Epithelial cell of prostate (primary cell): Measurements from ENCODE around the gene PFKP.

Experiments
- DNase-seq: peaks from one replicate; pipeline ENCODE4 v3.0.0-alpha.2; 2011; ENCODE audit warnings: low read depth, low spot score
- H3K27ac ChIP-seq: fragments of 450-650 bp; 2 replicates; pipeline ENCODE4 v1.5.1; 2017; ENCODE audit warnings: mild to moderate bottlenecking

PFKP gene

GRCh38 chr10:3109196-3109595 lies 41.8 kb downstream of the PFKP start:
- peak overlapping the region; percentile 99 for H3K27ac ChIP-seq
- no peak for DNase-seq

GRCh38 chr10:3109633-3110032 lies 42.3 kb downstream of the PFKP start:
- H3K27ac ChIP-seq: no peak overlapping the region
- DNase-seq: no peak

GRCh38 chr10:3110782-3111620 lies 43.7 kb downstream of the PFKP start:
- no peak for DNase-seq
- H3K27ac ChIP-seq: no peak overlapping the region

GRCh38 chr10:3111621-3112163 lies 44.3 kb downstream of the PFKP start:
- DNase-seq: no peak
- H3K27ac ChIP-seq: no peak overlapping the region

DNA sequence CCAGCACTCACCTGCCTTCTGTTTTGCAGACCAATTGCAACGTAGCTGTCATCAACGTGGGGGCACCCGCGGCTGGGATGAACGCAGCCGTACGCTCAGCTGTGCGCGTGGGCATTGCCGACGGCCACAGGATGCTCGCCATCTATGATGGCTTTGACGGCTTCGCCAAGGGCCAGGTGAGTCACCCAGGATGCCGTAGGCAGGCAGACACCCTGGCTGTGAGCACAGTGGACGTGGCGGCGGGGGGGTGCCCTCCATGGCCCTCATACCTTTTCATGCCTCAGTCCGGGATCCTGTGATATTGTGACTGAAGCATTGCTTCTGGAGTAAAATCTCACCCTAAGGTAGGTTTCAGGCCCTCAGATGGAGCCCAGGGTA lies 46.0 kb downstream of the PFKP start:
- no peak for DNase-seq
- H3K27ac ChIP-seq: no peak overlapping the region

GRCh38 chr10:3115685-3116084 lies 48.3 kb downstream of the PFKP start:
- no peak for DNase-seq

GRCh38 chr10:3116508-3117100 lies 49.3 kb downstream of the PFKP start:
- no peak for DNase-seq
- H3K27ac ChIP-seq: no peak overlapping the region

More at GRCh38 chr10:3115685-3116084, 48.3 kb downstream of the PFKP start:
- no peak overlapping the region for H3K27ac ChIP-seq

GRCh38 chr10:3117486-3117885 lies 50.1 kb downstream of the PFKP start:
- no peak overlapping the region for H3K27ac ChIP-seq

GRCh38 chr10:3118641-3119091 lies 51.3 kb downstream of the PFKP start:
- no peak overlapping the region for H3K27ac ChIP-seq
- no peak for DNase-seq

More at GRCh38 chr10:3117486-3117885, 50.1 kb downstream of the PFKP start:
- DNase-seq: no peak

DNA sequence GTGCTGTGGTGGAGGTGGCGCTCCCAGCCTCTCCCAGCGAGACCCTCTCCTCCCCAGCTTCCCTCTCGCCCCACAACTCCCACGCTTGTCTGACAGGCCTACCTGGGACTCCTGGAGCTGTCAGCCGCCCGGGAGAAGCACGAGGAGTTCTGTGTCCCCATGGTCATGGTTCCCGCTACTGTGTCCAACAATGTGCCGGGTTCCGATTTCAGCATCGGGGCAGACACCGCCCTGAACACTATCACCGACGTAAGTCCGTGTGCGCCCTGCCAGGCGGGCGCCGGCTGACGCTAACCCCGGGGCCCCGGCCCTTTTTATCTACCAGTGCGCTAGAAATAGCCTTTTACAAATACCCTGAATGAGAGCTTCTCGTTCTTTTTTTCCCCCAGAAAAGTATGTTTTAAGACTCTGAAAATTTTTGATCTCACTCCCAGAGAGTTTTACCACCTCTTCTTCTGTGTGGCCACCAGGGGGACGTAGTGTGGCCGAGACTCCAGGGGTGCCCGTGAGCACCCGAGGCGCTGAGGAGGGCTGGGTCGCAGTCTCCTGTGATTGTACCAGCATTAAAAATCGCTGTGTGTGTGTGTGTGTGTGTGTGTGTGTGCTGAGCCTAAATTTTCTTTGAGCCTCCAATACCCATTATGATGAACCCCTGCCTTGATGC lies 52.6 kb downstream of the PFKP start:
- no peak overlapping the region for H3K27ac ChIP-seq
- DNase-seq: no peak

DNA sequence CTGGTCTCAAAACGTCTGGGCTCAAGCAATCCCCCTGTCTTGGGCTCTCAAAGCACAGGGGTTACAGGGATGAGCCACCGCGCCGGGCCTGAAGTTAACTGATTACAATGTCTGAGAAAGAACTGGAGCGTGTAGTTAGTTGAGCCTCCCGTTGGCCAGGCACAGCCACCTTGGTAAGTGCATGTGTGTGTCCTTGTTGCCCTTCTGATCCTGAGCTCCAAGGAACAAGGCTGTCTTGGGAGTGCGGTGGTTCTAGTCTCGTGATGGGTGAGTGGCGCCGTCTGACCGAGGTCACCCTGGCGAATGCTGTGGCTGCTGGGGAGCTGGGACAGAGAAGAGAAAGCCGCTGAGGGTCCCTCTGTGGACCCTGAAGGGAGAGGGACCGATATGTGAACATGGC lies 54.7 kb downstream of the PFKP start:
- no peak overlapping the region for H3K27ac ChIP-seq
- no peak for DNase-seq

DNA sequence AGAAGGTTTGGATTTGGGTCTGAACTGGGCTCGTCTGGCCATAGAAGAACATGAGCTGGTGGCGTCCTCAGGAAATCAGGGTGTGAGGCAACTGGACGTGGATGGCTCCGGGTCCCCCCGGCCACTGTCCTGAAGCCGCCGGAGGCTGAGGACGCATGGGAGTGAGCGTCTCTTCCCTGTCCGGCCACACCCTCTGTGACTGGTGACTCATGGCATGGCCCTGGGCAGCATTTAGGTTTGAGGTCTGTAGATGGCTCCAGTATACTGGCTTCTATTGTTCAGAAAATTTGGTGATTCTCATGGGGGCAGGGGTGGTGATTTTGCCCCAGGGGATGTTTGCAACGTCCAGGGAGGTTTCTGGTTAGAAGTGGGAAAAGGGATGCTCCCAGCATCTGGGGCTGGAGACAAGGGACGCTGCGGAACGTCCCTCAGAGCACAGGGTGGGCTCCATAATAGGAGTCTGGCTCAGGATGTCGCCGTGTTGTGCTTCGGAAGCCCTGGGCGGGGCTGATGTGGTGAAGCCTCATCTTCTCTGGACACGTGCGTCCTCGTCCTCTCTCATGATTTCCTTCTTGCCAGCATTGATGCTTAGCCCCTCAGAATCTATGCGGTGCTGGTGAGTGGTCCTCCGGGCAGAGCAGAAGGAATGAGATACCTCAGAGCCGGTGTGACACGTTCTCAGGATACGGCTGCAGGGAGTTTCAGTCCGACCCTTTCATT lies 55.3 kb downstream of the PFKP start:
- H3K27ac ChIP-seq: no peak overlapping the region
- DNase-seq: no peak

GRCh38 chr10:3123571-3124411 lies 56.4 kb downstream of the PFKP start:
- no peak overlapping the region for H3K27ac ChIP-seq
- no peak for DNase-seq

GRCh38 chr10:3124412-3125175 lies 57.2 kb downstream of the PFKP start:
- DNase-seq: no peak
- no peak overlapping the region for H3K27ac ChIP-seq

- DNase-seq: no peak
- H3K27ac ChIP-seq: no peak overlapping the region
Measured at GRCh38 chr10:3125527-3126170, 58.3 kb downstream of the PFKP start.

DNA sequence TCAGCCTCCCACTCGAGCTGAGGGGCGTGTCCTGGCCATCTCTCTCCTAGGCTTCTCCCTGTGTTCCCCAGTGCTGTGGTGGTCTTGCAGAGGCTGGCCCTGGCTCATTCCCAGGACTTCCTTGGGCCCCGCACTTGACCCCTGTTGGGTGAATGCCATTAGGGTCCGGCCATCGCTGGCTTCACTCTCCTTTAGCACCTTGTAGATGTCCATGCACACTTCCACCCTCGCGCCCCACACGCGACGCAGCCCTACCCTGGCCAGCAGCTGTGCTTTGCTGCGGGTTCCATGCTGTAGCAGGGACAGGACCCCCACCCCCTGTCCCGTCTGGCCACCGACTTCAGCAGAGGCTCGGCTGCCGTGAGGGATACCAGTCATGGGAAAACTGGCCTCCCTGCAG lies 58.9 kb downstream of the PFKP start:
- no peak for DNase-seq

DNA sequence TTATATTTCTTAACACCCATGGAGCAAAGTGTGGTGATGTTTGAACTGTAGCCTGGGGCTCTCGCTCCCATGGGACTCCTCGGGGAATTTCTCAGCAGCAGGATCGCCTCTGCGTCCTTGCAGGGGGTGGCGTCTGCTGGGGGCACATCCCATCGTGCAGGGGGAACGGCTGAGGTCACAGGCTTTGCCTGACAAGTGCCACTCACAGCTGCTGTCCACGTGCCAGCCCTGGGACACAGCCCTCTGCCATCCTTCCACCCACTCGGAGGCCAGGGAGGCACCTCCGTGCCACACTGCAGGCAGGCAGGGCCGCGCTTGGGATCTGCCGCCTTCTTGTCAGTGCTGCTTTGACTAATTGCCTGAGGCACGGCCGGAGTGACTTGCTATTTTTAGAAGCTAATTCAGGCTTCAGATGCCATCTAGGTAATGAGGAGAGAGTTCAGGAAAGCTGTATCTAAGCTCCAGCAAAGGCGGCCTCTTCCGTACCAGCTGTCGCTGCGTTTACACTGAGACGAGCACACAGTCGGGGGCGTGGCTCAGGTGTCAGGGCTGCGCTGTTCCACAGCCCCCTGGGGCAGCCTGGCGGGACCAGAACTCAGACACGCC lies 59.5 kb downstream of the PFKP start:
- no peak for DNase-seq
- H3K27ac ChIP-seq: peak overlapping the region; percentile 18

More for the DNA sequence above, 58.9 kb downstream of the PFKP start:
- H3K27ac ChIP-seq: no peak overlapping the region

DNA sequence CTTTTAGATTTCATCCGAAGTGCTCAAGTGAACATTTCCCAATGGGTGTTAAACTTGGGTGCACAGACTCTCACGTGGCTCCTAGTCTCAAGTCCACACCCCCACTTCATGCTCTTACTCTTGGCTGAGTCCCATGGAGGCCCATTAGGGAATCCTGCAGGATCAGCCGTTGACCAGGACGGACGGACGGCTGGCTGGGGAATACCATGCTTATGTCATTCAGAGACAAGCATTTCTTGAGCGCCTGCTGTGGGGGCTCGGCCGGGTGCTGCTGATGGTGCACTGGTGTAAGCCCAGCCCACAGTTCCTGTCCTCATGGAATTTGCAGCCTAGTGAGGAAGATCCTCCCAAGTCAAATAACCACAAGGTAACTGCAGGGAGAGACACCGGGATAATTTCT lies 60.6 kb downstream of the PFKP start:
- H3K27ac ChIP-seq: no peak overlapping the region
- no peak for DNase-seq
